Endodermal cell (in vitro differentiated cells): ENCODE measurements around the gene ZNF566. TPM values are rescaled to one million over a fixed set of nuclear protein-coding genes. Genes with fewer than 3 reads are reported as not detected.

ENCODE experiments used
- DNase-seq: peaks from one replicate; pipeline ENCODE4 v3.0.0-alpha.2; 2017
- H3K27ac ChIP-seq: 2 replicates; pipeline ENCODE4 v1.5.1; 2013; ENCODE audit warnings: mild to moderate bottlenecking, low read depth, low read length, moderate library complexity
- H3K27me3 ChIP-seq: 2 replicates; pipeline ENCODE4 v1.6.1; 2013; ENCODE audit warnings: mild to moderate bottlenecking, low read length, moderate library complexity; ENCODE audit not compliant: insufficient read depth, control insufficient read depth, poor library complexity, severe bottlenecking
- H3K36me3 ChIP-seq: 2 replicates; pipeline ENCODE4 v1.7.0; 2013; ENCODE audit warnings: mild to moderate bottlenecking, low read length, moderate library complexity; ENCODE audit not compliant: control insufficient read depth, insufficient read depth
- H3K4me1 ChIP-seq: one replicate; pipeline ENCODE4 v1.7.0; 2013; ENCODE audit warnings: low read length; ENCODE audit not compliant: control insufficient read depth, insufficient read depth
- H3K4me3 ChIP-seq: 2 replicates; pipeline ENCODE4 v1.5.1; 2013; ENCODE audit warnings: mild to moderate bottlenecking, low read length, moderate library complexity
- H3K9ac ChIP-seq: 2 replicates; pipeline ENCODE4 v1.6.1; 2013; ENCODE audit warnings: mild to moderate bottlenecking, low read length, moderate library complexity; ENCODE audit not compliant: poor library complexity, severe bottlenecking; ENCODE audit errors: extremely low read depth
- H3K9me3 ChIP-seq: 2 replicates; pipeline ENCODE4 v1.6.1; 2013; ENCODE audit warnings: mild to moderate bottlenecking, low read length, moderate library complexity; ENCODE audit not compliant: control insufficient read depth
- H3K27ac Mint-ChIP-seq: 2 replicates; pipeline ENCODE4 v1.8.0; 2020; ENCODE audit warnings: mixed read lengths
- H3K27me3 Mint-ChIP-seq: 2 replicates; pipeline ENCODE4 v1.8.0; 2021; ENCODE audit warnings: mild to moderate bottlenecking, mixed read lengths; ENCODE audit not compliant: insufficient read depth
- H3K36me3 Mint-ChIP-seq: 2 replicates; pipeline ENCODE4 v1.8.0; 2020; ENCODE audit warnings: low read depth, mixed read lengths
- H3K4me1 Mint-ChIP-seq: 2 replicates; pipeline ENCODE4 v1.8.0; 2020; ENCODE audit warnings: mixed read lengths
- H3K4me3 Mint-ChIP-seq: 2 replicates; pipeline ENCODE4 v1.8.0; 2020; ENCODE audit warnings: mild to moderate bottlenecking, moderate library complexity, mixed read lengths
- H3K9me3 Mint-ChIP-seq: 2 replicates; pipeline ENCODE4 v1.8.0; 2020; ENCODE audit warnings: mild to moderate bottlenecking, mixed read lengths
- WGBS, 2 experiments: methylation state at CpG; one replicate each; pipeline versions ENCODE4 v1.1.5 to v1.1.7; 2013; ENCODE audit warnings: missing lambda C conversion rate in 2 of 2, mixed read lengths in 1 of 2; ENCODE audit not compliant: insufficient coverage in 1 of 2, insufficient read length in 1 of 2; 5-methylcytosine and 5-hydroxymethylcytosine counted together
- total RNA-seq, 2 donors: library from RNA; stranded (reverse); fragmentation: NEBNext Ultra II Directional in 1 of 2; extraction: Animal tissue kit (Norgen Biotek cat#: 25700) in 1 of 2; gene quantifications; 2 replicates in 1 of 2; 3 replicates in 1 of 2; pipeline ENCODE4 v1.2.1, GENCODE V29; 2021
- TF ChIP-seq, protein P1 (sequence below): fragments of 200-600 bp; sonication (generic); conservative IDR thresholded peaks from 2 replicates; pipeline ENCODE4 v1.5.0; 2021; ENCODE audit warnings: antibody characterized with exemption, mild to moderate bottlenecking

Gene ZNF566
- total RNA-seq, 2 donors from 2014 or later: 10.8 to 13.2 TPM

DNA sequence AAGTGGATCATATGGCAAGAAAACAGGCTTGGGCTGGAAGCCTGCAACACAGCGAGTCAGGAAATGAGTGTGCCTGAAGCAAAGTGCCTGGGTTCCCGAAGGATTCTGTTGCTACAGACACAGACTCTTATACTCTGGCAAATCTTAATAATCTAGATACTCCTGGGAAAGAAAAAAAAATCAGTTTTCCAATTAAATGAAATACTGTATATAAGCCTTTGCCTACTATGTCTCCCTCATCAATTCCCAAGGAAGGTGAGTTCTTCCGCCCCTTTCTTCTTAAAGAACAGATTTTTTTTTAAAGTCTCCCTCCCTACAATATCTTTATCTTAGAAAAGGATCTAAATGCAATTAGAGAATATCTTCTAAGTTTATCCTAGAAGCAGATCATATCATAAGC is 81.3 kb downstream of the ZNF566 start:
- H3K27me3 ChIP-seq: no peaks in the 10 kb centered on the region
- Mint-ChIP-seq H3K9me3 (no peaks in the 10 kb centered on the region), H3K4me1 (no peaks in the 10 kb centered on the region), H3K27me3 (no peaks in the 10 kb centered on the region), H3K36me3 (peaks cover 73% of the 10 kb centered on the region), H3K27ac (no peak overlapping the region), H3K4me3 (no peak overlapping the region)
- TF ChIP-seq, protein P1, sequence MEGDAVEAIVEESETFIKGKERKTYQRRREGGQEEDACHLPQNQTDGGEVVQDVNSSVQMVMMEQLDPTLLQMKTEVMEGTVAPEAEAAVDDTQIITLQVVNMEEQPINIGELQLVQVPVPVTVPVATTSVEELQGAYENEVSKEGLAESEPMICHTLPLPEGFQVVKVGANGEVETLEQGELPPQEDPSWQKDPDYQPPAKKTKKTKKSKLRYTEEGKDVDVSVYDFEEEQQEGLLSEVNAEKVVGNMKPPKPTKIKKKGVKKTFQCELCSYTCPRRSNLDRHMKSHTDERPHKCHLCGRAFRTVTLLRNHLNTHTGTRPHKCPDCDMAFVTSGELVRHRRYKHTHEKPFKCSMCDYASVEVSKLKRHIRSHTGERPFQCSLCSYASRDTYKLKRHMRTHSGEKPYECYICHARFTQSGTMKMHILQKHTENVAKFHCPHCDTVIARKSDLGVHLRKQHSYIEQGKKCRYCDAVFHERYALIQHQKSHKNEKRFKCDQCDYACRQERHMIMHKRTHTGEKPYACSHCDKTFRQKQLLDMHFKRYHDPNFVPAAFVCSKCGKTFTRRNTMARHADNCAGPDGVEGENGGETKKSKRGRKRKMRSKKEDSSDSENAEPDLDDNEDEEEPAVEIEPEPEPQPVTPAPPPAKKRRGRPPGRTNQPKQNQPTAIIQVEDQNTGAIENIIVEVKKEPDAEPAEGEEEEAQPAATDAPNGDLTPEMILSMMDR: no peak
- H3K27ac ChIP-seq: no peak overlapping the region
- peaks cover 84% of the 10 kb centered on the region for H3K36me3 ChIP-seq
- WGBS, 2 experiments: 90 to 100% methylated on average over 2 to 3 of the region's 3 CpGs
- no peak for DNase-seq
- H3K9me3 ChIP-seq: peaks cover 61% of the 10 kb centered on the region
- no peak overlapping the region for H3K4me3 ChIP-seq
- no peak overlapping the region for H3K9ac ChIP-seq
- H3K4me1 ChIP-seq: no peaks in the 10 kb centered on the region

DNA sequence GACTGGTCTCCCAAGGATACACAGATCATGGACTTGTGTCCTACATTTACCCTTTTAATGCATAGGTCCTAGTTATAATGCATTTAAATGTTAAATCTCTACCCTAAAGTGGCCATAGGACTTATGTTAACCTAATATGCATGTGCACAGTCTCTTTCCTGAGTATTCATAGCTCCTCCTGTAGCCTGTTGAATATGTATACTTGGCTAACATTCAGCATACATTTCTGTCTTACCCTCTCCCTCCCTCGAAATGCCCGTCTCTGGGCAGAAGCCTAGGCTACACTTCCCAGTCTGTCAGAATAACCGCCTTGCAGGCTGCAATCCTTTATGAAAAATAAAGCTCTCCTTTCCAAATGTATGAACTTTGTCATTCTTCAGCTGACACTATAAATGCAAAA is 84.9 kb downstream of the ZNF566 start:
- no peak overlapping the region for H3K4me3 ChIP-seq
- DNase-seq: no peak
- peaks cover 61% of the 10 kb centered on the region for H3K9me3 ChIP-seq
- Mint-ChIP-seq H3K27me3 (no peaks in the 10 kb centered on the region), H3K4me1 (no peaks in the 10 kb centered on the region), H3K27ac (no peak overlapping the region), H3K9me3 (no peaks in the 10 kb centered on the region), H3K4me3 (no peak overlapping the region), H3K36me3 (peaks cover 78% of the 10 kb centered on the region)
- H3K4me1 ChIP-seq: no peaks in the 10 kb centered on the region
- no peak overlapping the region for H3K27ac ChIP-seq
- TF ChIP-seq, protein P1: no peak
- WGBS, 2 experiments: 99% methylated on average over 3 of the region's 3 CpGs; no CpG with 5 or more reads in 1 of the 2 experiments
- peaks cover 90% of the 10 kb centered on the region for H3K36me3 ChIP-seq
- no peak overlapping the region for H3K9ac ChIP-seq
- H3K27me3 ChIP-seq: no peaks in the 10 kb centered on the region

DNA sequence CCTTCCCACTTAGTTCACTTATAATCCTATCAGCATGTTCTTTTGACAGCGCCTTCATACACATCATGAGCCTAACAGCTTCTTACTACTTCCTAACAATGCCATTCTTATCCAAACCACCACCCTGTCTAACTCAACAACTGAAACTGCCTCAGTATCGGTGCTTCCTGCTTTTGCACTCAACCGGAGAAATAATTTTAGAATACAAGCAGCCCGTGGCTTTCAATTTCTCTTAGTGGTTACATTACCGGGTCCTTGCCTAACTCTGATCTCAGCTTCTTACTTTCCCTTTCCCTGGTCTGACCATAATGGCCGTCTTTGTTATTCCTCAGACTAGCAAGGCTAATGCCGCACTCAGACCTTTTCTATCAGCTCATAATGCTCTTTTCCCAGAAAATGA is 87.9 kb downstream of the ZNF566 start:
- no peak overlapping the region for H3K4me3 Mint-ChIP-seq
- H3K36me3 ChIP-seq: peaks cover 91% of the 10 kb centered on the region

More for the DNA sequence above, 87.9 kb downstream of the ZNF566 start:
- H3K9me3 Mint-ChIP-seq: peaks cover 17% of the 10 kb centered on the region
- DNase-seq: no peak
- 92 to 93% methylated on average over 7 of the region's 7 CpGs for WGBS, 2 experiments
- Histone ChIP-seq H3K4me3 (no peak overlapping the region), H3K27ac (no peak overlapping the region), H3K9me3 (peaks cover 69% of the 10 kb centered on the region), H3K4me1 (no peaks in the 10 kb centered on the region), H3K9ac (no peak overlapping the region), H3K27me3 (no peaks in the 10 kb centered on the region)
- H3K4me1 Mint-ChIP-seq: no peaks in the 10 kb centered on the region
- no peaks in the 10 kb centered on the region for H3K27me3 Mint-ChIP-seq
- peaks cover 80% of the 10 kb centered on the region for H3K36me3 Mint-ChIP-seq
- TF ChIP-seq, protein P1: no peak
- H3K27ac Mint-ChIP-seq: no peak overlapping the region
